T-helper 2 cell (primary cell): Measurements from ENCODE around the gene SYCN.

Experiments used
- DNase-seq, 5 experiments: peaks; one replicate each; pipeline versions ENCODE4 v3.0.0 to v3.0.0-alpha.2; 2012 to 2022

Gene SYCN

GRCh38 chr19:39169143-39169810, 34.8 kb downstream of the SYCN start:
- no peak for DNase-seq

- DNase-seq = no peak
These were observed 35.6 kb downstream of the SYCN start for GRCh38 chr19:39168258-39169142.

GRCh38 chr19:39167461-39168257, 36.4 kb downstream of the SYCN start:
- no peak for DNase-seq

GRCh38 chr19:39166571-39167391, 37.3 kb downstream of the SYCN start:
- no peak for DNase-seq

GRCh38 chr19:39165857-39166256, 38.2 kb downstream of the SYCN start:
- no peak for DNase-seq

GRCh38 chr19:39164289-39164688, 39.8 kb downstream of the SYCN start:
- no peak for DNase-seq

GRCh38 chr19:39163621-39164020, 40.4 kb downstream of the SYCN start:
- DNase-seq = no peak

GRCh38 chr19:39162441-39163043, 41.5 kb downstream of the SYCN start:
- no peak for DNase-seq

- no peak for DNase-seq
These were observed 43.0 kb downstream of the SYCN start for GRCh38 chr19:39160889-39161672.

GRCh38 chr19:39160523-39160861, 43.6 kb downstream of the SYCN start:
- no peak for DNase-seq

- no peak for DNase-seq
These were observed 45.3 kb downstream of the SYCN start for GRCh38 chr19:39158646-39159260.

- no peak for DNase-seq
These were observed 46.1 kb downstream of the SYCN start for GRCh38 chr19:39157997-39158389.

- DNase-seq = no peak
These were observed 46.6 kb downstream of the SYCN start for GRCh38 chr19:39157275-39157996.

- DNase-seq = no peak
These were observed 47.5 kb downstream of the SYCN start for GRCh38 chr19:39156326-39157230.

- DNase-seq = no peak
These were observed 48.3 kb downstream of the SYCN start for GRCh38 chr19:39155741-39156140.

GRCh38 chr19:39155114-39155700, 48.9 kb downstream of the SYCN start:
- no peak for DNase-seq

- no peak for DNase-seq
These were observed 49.4 kb downstream of the SYCN start for GRCh38 chr19:39154629-39155100.

- DNase-seq = no peak
These were observed 49.9 kb downstream of the SYCN start for GRCh38 chr19:39154100-39154628.
